H9 (cell line): ENCODE results near the gene NRXN3. TPM values are rescaled to one million over a fixed set of nuclear protein-coding genes. Genes with fewer than 3 reads are reported as not detected.

Experiments
- DNase-seq: peaks from one replicate; pipeline ENCODE4 v3.0.0-alpha.2; 2017
- H2AFZ ChIP-seq: one replicate; pipeline ENCODE4 v1.6.1; 2013; ENCODE audit warnings: mild to moderate bottlenecking, low read length, control low read depth, moderate library complexity
- H2AK5ac ChIP-seq: 2 replicates; pipeline ENCODE4 v1.6.1; 2013; ENCODE audit warnings: low read length, control low read depth, mixed read lengths; ENCODE audit not compliant: insufficient read length
- H2BK120ac ChIP-seq: one replicate; pipeline ENCODE4 v1.6.1; 2013; ENCODE audit warnings: low read depth, mild to moderate bottlenecking, low read length, control low read depth, inconsistent platforms; ENCODE audit not compliant: poor library complexity, severe bottlenecking
- H2BK12ac ChIP-seq: 2 replicates; pipeline ENCODE4 v1.6.1; 2013; ENCODE audit warnings: low read length, control low read depth, mixed read lengths, low read depth; ENCODE audit not compliant: insufficient read length
- H2BK15ac ChIP-seq: 2 replicates; pipeline ENCODE4 v1.6.1; 2013; ENCODE audit warnings: low read depth, low read length, control low read depth
- H2BK20ac ChIP-seq: one replicate; pipeline ENCODE4 v1.6.1; 2013; ENCODE audit warnings: low read depth, mild to moderate bottlenecking, low read length, control low read depth, inconsistent platforms; ENCODE audit not compliant: poor library complexity, severe bottlenecking
- H2BK5ac ChIP-seq: 2 replicates; pipeline ENCODE4 v1.6.1; 2013; ENCODE audit warnings: low read length, control low read depth, mixed read lengths; ENCODE audit not compliant: insufficient read length
- H3K14ac ChIP-seq: 2 replicates; pipeline ENCODE4 v1.6.1; 2013; ENCODE audit warnings: low read length, control low read depth; ENCODE audit not compliant: insufficient read depth
- H3K18ac ChIP-seq: 2 replicates; pipeline ENCODE4 v1.6.1; 2013; ENCODE audit warnings: low read depth, mild to moderate bottlenecking, mixed read lengths, low read length, control low read depth; ENCODE audit not compliant: insufficient read length
- H3K23ac ChIP-seq: 2 replicates; pipeline ENCODE4 v1.6.1; 2013; ENCODE audit warnings: low read length, control low read depth, mixed read lengths, low read depth; ENCODE audit not compliant: insufficient read length
- H3K23me2 ChIP-seq: 2 replicates; pipeline ENCODE4 v1.6.1; 2013; ENCODE audit warnings: low read depth, mild to moderate bottlenecking, mixed read lengths, low read length, control low read depth; ENCODE audit not compliant: insufficient read length, poor library complexity, severe bottlenecking
- H3K27ac ChIP-seq: 2 replicates; pipeline ENCODE4 v1.5.1; 2013; ENCODE audit warnings: low read length, control low read depth, mixed read lengths, low read depth; ENCODE audit not compliant: insufficient read length
- H3K27me3 ChIP-seq: 2 replicates; pipeline ENCODE4 v1.6.1; 2013; ENCODE audit warnings: low read length, control low read depth, inconsistent platforms; ENCODE audit not compliant: insufficient read depth
- H3K4ac ChIP-seq: 2 replicates; pipeline ENCODE4 v1.6.1; 2013; ENCODE audit warnings: low read depth, mild to moderate bottlenecking, control low read depth, inconsistent platforms, low read length, moderate library complexity
- H3K4me1 ChIP-seq: 2 replicates; pipeline ENCODE4 v1.6.1; 2013; ENCODE audit warnings: low read length, control low read depth, inconsistent platforms; ENCODE audit not compliant: insufficient read depth
- H3K4me2 ChIP-seq: 2 replicates; pipeline ENCODE4 v1.6.1; 2013; ENCODE audit warnings: low read length, control low read depth, mixed read lengths; ENCODE audit not compliant: insufficient read length, insufficient read depth
- H3K56ac ChIP-seq: 2 replicates; pipeline ENCODE4 v1.6.1; 2013; ENCODE audit warnings: low read depth, mild to moderate bottlenecking, mixed read lengths, low read length, control low read depth; ENCODE audit not compliant: insufficient read length
- H3K79me1 ChIP-seq: 2 replicates; pipeline ENCODE4 v1.6.1; 2013; ENCODE audit warnings: low read depth, mild to moderate bottlenecking, moderate library complexity, low read length, control low read depth, inconsistent platforms; ENCODE audit not compliant: insufficient read depth, poor library complexity, severe bottlenecking
- H3K79me2 ChIP-seq: 2 replicates; pipeline ENCODE4 v1.6.1; 2013; ENCODE audit warnings: low read length, control low read depth, inconsistent platforms; ENCODE audit not compliant: insufficient read depth
- H3K9ac ChIP-seq: 2 replicates; pipeline ENCODE4 v1.6.1; 2013; ENCODE audit warnings: low read length, control low read depth, mixed read lengths; ENCODE audit not compliant: insufficient read length; ENCODE audit errors: extremely low read depth
- H3K9me3 ChIP-seq: one replicate; pipeline ENCODE4 v1.6.1; 2013; ENCODE audit warnings: low read depth, low read length, inconsistent platforms; ENCODE audit not compliant: control insufficient read depth
- H3T11ph ChIP-seq: one replicate; pipeline ENCODE4 v1.6.1; 2013; ENCODE audit warnings: mild to moderate bottlenecking, low read length, control low read depth, inconsistent platforms
- H4K20me1 ChIP-seq: one replicate; pipeline ENCODE4 v1.6.1; 2013; ENCODE audit not compliant: control insufficient read depth, insufficient read length, insufficient read depth
- H4K5ac ChIP-seq: 2 replicates; pipeline ENCODE4 v1.6.1; 2013; ENCODE audit warnings: low read depth, mild to moderate bottlenecking, mixed read lengths, low read length, control low read depth; ENCODE audit not compliant: insufficient read length
- H4K8ac ChIP-seq: replicated peaks from 2 replicates; pipeline ENCODE4 v1.6.1; 2013; ENCODE audit warnings: low read length, control low read depth, mixed read lengths, low read depth; ENCODE audit not compliant: insufficient read length
- H4K91ac ChIP-seq: 2 replicates; pipeline ENCODE4 v1.6.1; 2013; ENCODE audit warnings: low read depth, mild to moderate bottlenecking, moderate library complexity, mixed read lengths, low read length, control low read depth; ENCODE audit not compliant: insufficient read length
- H3K27ac Mint-ChIP-seq, 3 experiments: 2 replicates in 2 of 3; 3 replicates in 1 of 3; pipeline ENCODE4 v1.8.0; 2020 to 2021; ENCODE audit warnings: mixed read lengths in 3 of 3, mild to moderate bottlenecking in 1 of 3, moderate library complexity in 1 of 3
- H3K27me3 Mint-ChIP-seq: 2 replicates; pipeline ENCODE4 v1.8.0; 2021; ENCODE audit warnings: low read depth, mild to moderate bottlenecking, moderate library complexity, mixed read lengths
- H3K36me3 Mint-ChIP-seq, 3 experiments: 2 replicates in 2 of 3; 3 replicates in 1 of 3; pipeline ENCODE4 v1.8.0; 2020 to 2021; ENCODE audit warnings: low read depth in 3 of 3, mixed read lengths in 3 of 3; ENCODE audit not compliant: insufficient read depth in 1 of 3
- H3K4me1 Mint-ChIP-seq, 2 experiments: 2 replicates each; pipeline ENCODE4 v1.8.0; 2020; ENCODE audit warnings: mixed read lengths in 2 of 2
- H3K4me3 Mint-ChIP-seq, 2 experiments: 2 replicates in 1 of 2; 3 replicates in 1 of 2; pipeline ENCODE4 v1.8.0; 2020 to 2021; ENCODE audit warnings: mild to moderate bottlenecking in 2 of 2, mixed read lengths in 2 of 2, moderate library complexity in 1 of 2
- H3K9me3 Mint-ChIP-seq, 2 experiments: 2 replicates in 1 of 2; 3 replicates in 1 of 2; pipeline ENCODE4 v1.8.0; 2020; ENCODE audit warnings: mild to moderate bottlenecking in 2 of 2, mixed read lengths in 2 of 2, moderate library complexity in 1 of 2
- WGBS: extraction: QIAGEN DNeasy Blood & Tissue Kit; methylation state at CpG from one replicate; pipeline ENCODE4 v1.1.7; 2013; ENCODE audit warnings: missing lambda C conversion rate, low lambda C conversion rate, mixed read lengths; ENCODE audit not compliant: insufficient read length; ENCODE audit errors: extremely low coverage; 5-methylcytosine and 5-hydroxymethylcytosine counted together
- total RNA-seq: library from RNA; stranded (reverse); gene quantifications from 2 replicates; pipeline ENCODE4 v1.2.1, GENCODE V29; 2021
- TF ChIP-seq, protein P1 (sequence below): fragments of 200-600 bp; sonication (generic); conservative IDR thresholded peaks from 3 replicates; pipeline ENCODE4 v1.8.0; 2021; ENCODE audit warnings: antibody characterized with exemption, mild to moderate bottlenecking

Gene NRXN3
- total RNA-seq, 1 experiment from 2014 or later, result 1.8 TPM

GRCh38 chr14:79805636-79806035, 1635.5 kb downstream of the NRXN3 start:
- Histone ChIP-seq H2AFZ (no peak overlapping the region), H3K4me1 (no peaks in the 10 kb centered on the region), H3T11ph (no peak overlapping the region), H4K5ac (no peak overlapping the region), H2BK5ac (no peak overlapping the region), H3K56ac (no peak overlapping the region), H3K4ac (no peak overlapping the region), H2AK5ac (no peak overlapping the region), H4K8ac (no peak overlapping the region), H3K4me2 (no peak overlapping the region), H3K79me1 (no peaks in the 10 kb centered on the region), H2BK12ac (no peak overlapping the region), H3K14ac (no peak overlapping the region), H2BK15ac (no peak overlapping the region), H3K27me3 (no peaks in the 10 kb centered on the region), H3K79me2 (no peaks in the 10 kb centered on the region), H3K9ac (no peak overlapping the region), H3K18ac (no peak overlapping the region), H2BK20ac (no peak overlapping the region), H4K91ac (no peak overlapping the region), H3K27ac (no peak overlapping the region), H3K23me2 (no peaks in the 10 kb centered on the region), H4K20me1 (no peaks in the 10 kb centered on the region), H3K9me3 (no peaks in the 10 kb centered on the region), H3K23ac (no peak overlapping the region), H2BK120ac (no peak overlapping the region)
- H3K27ac Mint-ChIP-seq, result no peak overlapping the region
- H3K9me3 Mint-ChIP-seq, result no peaks in the 10 kb centered on the region
- TF ChIP-seq, protein P1, sequence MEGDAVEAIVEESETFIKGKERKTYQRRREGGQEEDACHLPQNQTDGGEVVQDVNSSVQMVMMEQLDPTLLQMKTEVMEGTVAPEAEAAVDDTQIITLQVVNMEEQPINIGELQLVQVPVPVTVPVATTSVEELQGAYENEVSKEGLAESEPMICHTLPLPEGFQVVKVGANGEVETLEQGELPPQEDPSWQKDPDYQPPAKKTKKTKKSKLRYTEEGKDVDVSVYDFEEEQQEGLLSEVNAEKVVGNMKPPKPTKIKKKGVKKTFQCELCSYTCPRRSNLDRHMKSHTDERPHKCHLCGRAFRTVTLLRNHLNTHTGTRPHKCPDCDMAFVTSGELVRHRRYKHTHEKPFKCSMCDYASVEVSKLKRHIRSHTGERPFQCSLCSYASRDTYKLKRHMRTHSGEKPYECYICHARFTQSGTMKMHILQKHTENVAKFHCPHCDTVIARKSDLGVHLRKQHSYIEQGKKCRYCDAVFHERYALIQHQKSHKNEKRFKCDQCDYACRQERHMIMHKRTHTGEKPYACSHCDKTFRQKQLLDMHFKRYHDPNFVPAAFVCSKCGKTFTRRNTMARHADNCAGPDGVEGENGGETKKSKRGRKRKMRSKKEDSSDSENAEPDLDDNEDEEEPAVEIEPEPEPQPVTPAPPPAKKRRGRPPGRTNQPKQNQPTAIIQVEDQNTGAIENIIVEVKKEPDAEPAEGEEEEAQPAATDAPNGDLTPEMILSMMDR, result no peak
- H3K4me1 Mint-ChIP-seq, result peaks cover 8 to 11% of the 10 kb centered on the region in 2 experiments
- no peak for DNase-seq
- no CpG with 5 or more reads among the region's 1 CpG for WGBS
- no peak overlapping the region for H3K4me3 Mint-ChIP-seq
- H3K27me3 Mint-ChIP-seq, result no peaks in the 10 kb centered on the region
- no peaks in the 10 kb centered on the region for H3K36me3 Mint-ChIP-seq
